ENCODE data around the gene RNF145. TPM values are rescaled to one million over a fixed set of nuclear protein-coding genes. Genes with fewer than 3 reads are reported as not detected.

The RNF145 gene
- total and polyA plus RNA-seq, 3 donors from 2014 or later: 30.0 to 40.4 (median 39.5) TPM

DNA sequence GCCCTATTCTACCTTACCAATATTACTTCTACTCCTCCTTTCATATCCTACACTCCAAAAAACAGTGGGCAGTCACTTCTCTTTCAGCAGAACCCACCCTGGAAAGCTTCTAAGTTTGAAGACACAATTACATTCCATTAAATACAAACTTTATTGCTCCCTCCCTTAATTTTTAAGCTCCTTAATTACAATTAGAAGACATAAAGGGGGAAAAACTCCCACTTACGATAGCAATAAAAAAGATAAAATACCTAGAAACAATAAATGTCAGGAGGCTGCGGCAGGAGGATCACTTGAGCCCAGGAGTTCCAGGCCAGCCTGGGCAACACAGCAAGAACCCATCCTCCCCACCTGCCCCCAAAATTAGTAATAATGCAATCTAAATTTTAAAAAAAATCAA lies 9.6 kb downstream of the RNF145 start:
- 91 to 96% methylated on average over 2 of the region's 2 CpGs for WGBS, 2 donors

DNA sequence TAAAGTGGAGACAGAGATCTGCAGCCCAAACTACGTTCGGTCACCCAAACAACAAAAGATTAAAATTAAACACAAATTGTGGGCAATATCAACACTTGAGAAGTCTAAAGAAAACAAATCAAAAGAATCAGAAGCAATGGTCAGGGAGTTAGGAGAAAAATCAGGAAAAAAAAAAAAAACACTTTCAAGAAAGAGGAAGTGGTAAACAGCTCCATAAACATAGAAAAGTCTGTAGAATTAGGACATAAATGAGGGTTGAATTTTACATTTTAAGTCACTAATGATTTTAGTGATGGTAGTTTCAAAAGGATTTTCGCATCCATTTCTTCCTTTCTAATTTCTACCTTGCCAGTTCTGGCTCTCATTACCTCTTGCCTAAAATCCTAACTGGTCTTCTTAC lies 10.1 kb downstream of the RNF145 start:
- intact Hi-C loops (cut with DNase I; ENCODE audit: low total_unique reads): no loop called here
- Histone ChIP-seq H3K36me3 (ENCODE audit: low read depth, missing control alignments) (no peaks in the 10 kb centered on the region), H3K9me3 (no peaks in the 10 kb centered on the region), H3K27ac (no peak overlapping the region), H3K27me3 (no peaks in the 10 kb centered on the region), H3K4me1 (peaks cover 5% of the 10 kb centered on the region), H3K4me3 (no peak overlapping the region)
- no peak for TF ChIP-seq POLR2A (IDR thresholded peaks at IDR 0.05)
- TF ChIP-seq, protein P1, sequence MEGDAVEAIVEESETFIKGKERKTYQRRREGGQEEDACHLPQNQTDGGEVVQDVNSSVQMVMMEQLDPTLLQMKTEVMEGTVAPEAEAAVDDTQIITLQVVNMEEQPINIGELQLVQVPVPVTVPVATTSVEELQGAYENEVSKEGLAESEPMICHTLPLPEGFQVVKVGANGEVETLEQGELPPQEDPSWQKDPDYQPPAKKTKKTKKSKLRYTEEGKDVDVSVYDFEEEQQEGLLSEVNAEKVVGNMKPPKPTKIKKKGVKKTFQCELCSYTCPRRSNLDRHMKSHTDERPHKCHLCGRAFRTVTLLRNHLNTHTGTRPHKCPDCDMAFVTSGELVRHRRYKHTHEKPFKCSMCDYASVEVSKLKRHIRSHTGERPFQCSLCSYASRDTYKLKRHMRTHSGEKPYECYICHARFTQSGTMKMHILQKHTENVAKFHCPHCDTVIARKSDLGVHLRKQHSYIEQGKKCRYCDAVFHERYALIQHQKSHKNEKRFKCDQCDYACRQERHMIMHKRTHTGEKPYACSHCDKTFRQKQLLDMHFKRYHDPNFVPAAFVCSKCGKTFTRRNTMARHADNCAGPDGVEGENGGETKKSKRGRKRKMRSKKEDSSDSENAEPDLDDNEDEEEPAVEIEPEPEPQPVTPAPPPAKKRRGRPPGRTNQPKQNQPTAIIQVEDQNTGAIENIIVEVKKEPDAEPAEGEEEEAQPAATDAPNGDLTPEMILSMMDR (IDR thresholded peaks at IDR 0.05): no peak
- no peak for DNase-seq
- 92 to 93% methylated on average over 3 of the region's 3 CpGs for WGBS, 2 donors

More for the DNA sequence above, 9.6 kb downstream of the RNF145 start:
- no peak overlapping the region for H3K27ac ChIP-seq
- TF ChIP-seq, protein P1 (IDR thresholded peaks at IDR 0.05): no peak
- TF ChIP-seq POLR2A (IDR thresholded peaks at IDR 0.05): no peak
- H3K4me1 ChIP-seq: peaks cover 10% of the 10 kb centered on the region
- no peaks in the 10 kb centered on the region for H3K27me3 ChIP-seq
- H3K36me3 ChIP-seq (ENCODE audit: low read depth, missing control alignments): no peaks in the 10 kb centered on the region
- no peak for DNase-seq
- no peaks in the 10 kb centered on the region for H3K9me3 ChIP-seq
- H3K4me3 ChIP-seq: no peak overlapping the region
- intact Hi-C loops (cut with DNase I; ENCODE audit: low total_unique reads): no loop called here

- H3K9me3 ChIP-seq: no peaks in the 10 kb centered on the region
- no peaks in the 10 kb centered on the region for H3K27me3 ChIP-seq
- DNase-seq: no peak
- H3K27ac ChIP-seq: no peak overlapping the region
- TF ChIP-seq, protein P1 (IDR thresholded peaks at IDR 0.05): no peak
- no peak for TF ChIP-seq POLR2A (IDR thresholded peaks at IDR 0.05)
- WGBS, 2 donors: 89 to 96% methylated on average over 5 of the region's 5 CpGs
- no peak overlapping the region for H3K4me3 ChIP-seq
- H3K4me1 ChIP-seq: no peaks in the 10 kb centered on the region
- intact Hi-C loops (cut with DNase I; ENCODE audit: low total_unique reads): no loop called here
- no peaks in the 10 kb centered on the region for H3K36me3 ChIP-seq (ENCODE audit: low read depth, missing control alignments)
Observed at GRCh38 chr5:159198063-159199036, 11.0 kb downstream of the RNF145 start.

GRCh38 chr5:159195775-159196174 lies 13.6 kb downstream of the RNF145 start:
- H3K4me1 ChIP-seq: peaks cover 4% of the 10 kb centered on the region
- 88 to 92% methylated on average over 2 of the region's 2 CpGs for WGBS, 2 donors
- no peak for DNase-seq
- H3K9me3 ChIP-seq: no peaks in the 10 kb centered on the region
- H3K27me3 ChIP-seq: no peaks in the 10 kb centered on the region
- H3K36me3 ChIP-seq (ENCODE audit: low read depth, missing control alignments): no peaks in the 10 kb centered on the region
- intact Hi-C loops (cut with DNase I; ENCODE audit: low total_unique reads): no loop called here
- no peak overlapping the region for H3K27ac ChIP-seq
- H3K4me3 ChIP-seq: no peak overlapping the region
- no peak for TF ChIP-seq POLR2A (IDR thresholded peaks at IDR 0.05)
- TF ChIP-seq, protein P1 (IDR thresholded peaks at IDR 0.05): no peak

Data from testis (tissue), 3 donors.